Measurements from ENCODE around the gene DBR1.

DBR1 gene

GRCh38 chr3:138157743-138158142 is 17.0 kb downstream of the DBR1 start:
- no peak for TF ChIP-seq GATA2 (IDR thresholded peaks at IDR 0.05; ENCODE audit: low read depth, low read length)
- TF ChIP-seq GATA3 (IDR thresholded peaks at IDR 0.05; ENCODE audit: low read depth, low read length), result no peak

GRCh38 chr3:138154534-138154933 is 20.2 kb downstream of the DBR1 start:
- TF ChIP-seq GATA2 (IDR thresholded peaks at IDR 0.05; ENCODE audit: low read depth, low read length) (no peak), GATA3 (IDR thresholded peaks at IDR 0.05; ENCODE audit: low read depth, low read length) (no peak)

GRCh38 chr3:138148503-138148902 is 26.2 kb downstream of the DBR1 start:
- TF ChIP-seq GATA3 (IDR thresholded peaks at IDR 0.05; ENCODE audit: low read depth, low read length), result no peak
- no peak for TF ChIP-seq GATA2 (IDR thresholded peaks at IDR 0.05; ENCODE audit: low read depth, low read length)

GRCh38 chr3:138140940-138141339 is 33.8 kb downstream of the DBR1 start:
- TF ChIP-seq GATA2 (IDR thresholded peaks at IDR 0.05; ENCODE audit: low read depth, low read length), result no peak

GRCh38 chr3:138139691-138140090 is 35.0 kb downstream of the DBR1 start:
- TF ChIP-seq GATA2 (IDR thresholded peaks at IDR 0.05; ENCODE audit: low read depth, low read length), result no peak

GRCh38 chr3:138137861-138138260 is 36.9 kb downstream of the DBR1 start:
- TF ChIP-seq GATA2 (IDR thresholded peaks at IDR 0.05; ENCODE audit: low read depth, low read length) (no peak), GATA3 (IDR thresholded peaks at IDR 0.05; ENCODE audit: low read depth, low read length) (no peak)

GRCh38 chr3:138136201-138136600 is 38.5 kb downstream of the DBR1 start:
- TF ChIP-seq GATA2 (IDR thresholded peaks at IDR 0.05; ENCODE audit: low read depth, low read length) (no peak), GATA3 (IDR thresholded peaks at IDR 0.05; ENCODE audit: low read depth, low read length) (no peak)

- TF ChIP-seq GATA2 (IDR thresholded peaks at IDR 0.05; ENCODE audit: low read depth, low read length), result no peak
- TF ChIP-seq GATA3 (IDR thresholded peaks at IDR 0.05; ENCODE audit: low read depth, low read length), result no peak
These were observed 38.9 kb downstream of the DBR1 start for GRCh38 chr3:138135833-138136194.

GRCh38 chr3:138135146-138135832 is 39.4 kb downstream of the DBR1 start:
- TF ChIP-seq GATA2 (IDR thresholded peaks at IDR 0.05; ENCODE audit: low read depth, low read length), result no peak
- TF ChIP-seq GATA3 (IDR thresholded peaks at IDR 0.05; ENCODE audit: low read depth, low read length), result no peak

- TF ChIP-seq GATA2 (IDR thresholded peaks at IDR 0.05; ENCODE audit: low read depth, low read length) (no peak), GATA3 (IDR thresholded peaks at IDR 0.05; ENCODE audit: low read depth, low read length) (no peak)
These were observed 42.5 kb downstream of the DBR1 start, which contains the start of gene A4GNT for GRCh38 chr3:138132239-138132638. Gene A4GNT, minus strand, starts transcription at chr3:138132390. Its CDS starts 1,134 bp downstream, at chr3:138131256.

GRCh38 chr3:138127636-138128365 is 46.9 kb downstream of the DBR1 start:
- TF ChIP-seq GATA2 (IDR thresholded peaks at IDR 0.05; ENCODE audit: low read depth, low read length) (no peak), GATA3 (IDR thresholded peaks at IDR 0.05; ENCODE audit: low read depth, low read length) (no peak)

GRCh38 chr3:138125548-138126221 is 49.0 kb downstream of the DBR1 start:
- TF ChIP-seq GATA3 (IDR thresholded peaks at IDR 0.05; ENCODE audit: low read depth, low read length) (no peak), GATA2 (IDR thresholded peaks at IDR 0.05; ENCODE audit: low read depth, low read length) (no peak)

GRCh38 chr3:138124706-138125355 is 49.9 kb downstream of the DBR1 start:
- no peak for TF ChIP-seq GATA3 (IDR thresholded peaks at IDR 0.05; ENCODE audit: low read depth, low read length)
- no peak for TF ChIP-seq GATA2 (IDR thresholded peaks at IDR 0.05; ENCODE audit: low read depth, low read length)

- TF ChIP-seq GATA2 (IDR thresholded peaks at IDR 0.05; ENCODE audit: low read depth, low read length), result no peak
- no peak for TF ChIP-seq GATA3 (IDR thresholded peaks at IDR 0.05; ENCODE audit: low read depth, low read length)
These were observed 50.5 kb downstream of the DBR1 start for GRCh38 chr3:138124188-138124587.

All from SH-SY5Y (cell line).